Inflammatory macrophage treated with lipopolysaccharide for 1 hour (primary cell): Measurements from ENCODE around the gene YWHAQ.

Experiments
- DNase-seq, 2 donors: peaks; one replicate each; pipeline ENCODE4 v3.0.0-alpha.2; 2020 to 2022

YWHAQ gene

GRCh38 chr2:9547262-9547991 lies 83.4 kb downstream of the YWHAQ start:
- no peak for DNase-seq

DNA sequence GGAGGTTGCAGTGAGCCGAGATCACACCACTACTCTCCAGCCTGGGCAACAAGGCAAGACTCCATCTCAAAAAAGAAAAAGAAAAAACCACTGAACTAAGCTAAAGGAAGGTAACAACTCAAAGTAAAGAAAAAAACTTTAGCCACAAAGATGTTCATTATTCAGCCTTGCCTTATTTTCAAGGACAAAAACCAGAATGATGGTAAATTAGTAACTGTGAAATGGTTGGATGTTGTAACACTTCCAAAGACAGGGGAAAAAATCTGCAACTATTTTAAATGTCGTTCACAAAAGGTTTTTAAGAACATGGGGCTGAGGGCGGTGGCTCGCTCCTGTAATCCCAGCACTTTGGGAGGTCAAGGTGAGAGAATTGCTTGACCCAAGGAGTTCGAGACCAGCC lies 85.3 kb downstream of the YWHAQ start:
- no peak for DNase-seq

DNA sequence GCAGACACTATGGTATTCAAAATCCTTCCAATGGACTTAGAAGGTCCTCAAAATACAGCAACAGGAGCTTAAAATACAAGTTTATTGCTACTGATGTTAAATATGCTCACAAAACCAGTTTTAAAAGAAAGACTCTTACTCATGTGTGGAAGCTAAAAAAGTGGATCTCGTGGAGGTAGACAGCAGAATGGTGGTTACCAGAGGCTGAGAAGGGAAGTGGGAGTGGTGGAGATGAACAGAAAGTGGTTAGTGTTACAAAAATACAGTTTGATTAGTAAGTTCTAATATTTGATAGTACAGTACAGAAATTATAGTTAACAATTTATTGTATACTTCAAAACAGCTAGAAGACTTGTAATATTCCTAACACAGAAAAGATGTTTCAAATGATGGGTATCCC lies 87.2 kb downstream of the YWHAQ start:
- DNase-seq, result peak; percentile 30 to 31

- peak in 1 of 2 donors; percentile 47 for DNase-seq
These were observed 91.3 kb downstream of the YWHAQ start for GRCh38 chr2:9539531-9539930.

DNA sequence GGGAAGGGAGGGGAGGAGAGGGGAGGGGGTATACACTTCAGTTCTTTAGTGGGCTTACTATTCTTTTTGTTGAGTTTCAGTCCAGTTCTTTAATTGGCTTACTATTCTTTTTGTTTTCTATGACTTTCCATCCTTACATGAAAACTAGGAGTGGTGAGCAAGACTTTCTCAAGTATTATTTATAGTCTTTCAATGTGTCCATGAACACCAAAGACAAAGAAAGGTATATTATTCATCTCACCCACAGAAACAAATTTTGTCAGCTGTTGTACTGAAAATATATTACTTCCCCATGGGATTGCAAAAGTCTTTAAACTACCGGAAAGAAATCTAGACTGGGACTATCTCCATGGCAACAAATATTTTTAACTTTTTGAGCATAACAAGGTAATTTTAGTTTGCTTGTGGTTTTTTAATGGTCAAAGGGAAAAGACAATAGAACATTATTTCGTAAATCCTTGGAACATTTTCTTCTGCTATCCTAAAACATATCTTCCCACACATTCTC lies 92.7 kb downstream of the YWHAQ start:
- DNase-seq, result peak; percentile 94 to 98

DNA sequence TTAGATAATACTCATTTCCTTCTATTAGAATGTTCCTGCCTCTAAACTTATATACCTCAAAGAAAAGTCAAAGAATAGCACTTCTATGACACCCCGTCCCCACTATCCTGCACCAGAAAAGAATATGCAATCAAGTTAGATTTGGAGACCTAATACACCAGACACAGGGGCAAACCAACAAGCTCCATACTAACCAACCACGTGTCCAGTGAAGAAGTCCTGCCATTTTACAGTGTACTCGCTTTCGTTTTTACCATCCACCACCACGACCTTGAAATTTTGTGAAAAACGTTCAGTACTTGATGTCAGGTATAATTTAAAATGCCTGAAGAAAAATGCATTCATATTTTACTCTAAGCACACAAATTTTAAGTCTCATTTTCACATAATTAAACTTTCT lies 94.3 kb downstream of the YWHAQ start:
- no peak for DNase-seq

DNA sequence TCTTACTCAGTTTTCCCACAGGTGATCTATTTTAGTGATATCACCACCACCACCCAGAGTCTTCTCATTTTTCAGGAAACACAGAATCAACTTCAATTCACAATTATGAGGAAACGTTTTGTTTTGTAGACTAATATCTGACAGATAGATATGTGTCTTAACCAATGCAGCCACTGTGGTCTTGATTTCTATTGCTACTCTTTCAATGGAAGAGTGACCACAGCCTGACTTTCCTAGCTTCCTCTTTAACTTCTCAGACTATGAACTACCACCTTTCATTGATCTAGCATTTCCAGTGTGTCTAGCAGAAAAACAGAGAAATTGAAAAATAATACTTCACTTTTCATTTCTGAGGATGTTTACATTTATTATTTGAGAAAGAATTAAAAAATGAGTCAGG lies 95.6 kb downstream of the YWHAQ start:
- peak in 1 of 2 donors; percentile 32 for DNase-seq
